Endothelial cell of umbilical vein (primary cell): ENCODE results near the gene CLN6. TPM values are rescaled to one million over a fixed set of nuclear protein-coding genes. Genes with fewer than 3 reads are reported as not detected.
A peak's percentile ranks its signal among the peaks of the same experiment; 100 is the strongest.

Experiments used
- BruUV-seq: library from RNA; stranded (reverse); fragments of 400-500 nt; replicated peaks from 2 replicates; lab custom pipeline; 2021; lab: Mats Ljungman, UMichigan
- CTCF ChIA-PET: fragments of 300-600, 350-600 bp; sonication (Branson Sonifier 250); formaldehyde crosslinking; loops from one replicate; lab custom pipeline; 2021; ENCODE audit warnings: antibody characterized with exemption, inconsistent platforms; lab: Charles Lee
- POLR2A ChIA-PET: fragments of 300-600, 350-600 bp; sonication (Branson Sonifier 250); formaldehyde crosslinking; loops from one replicate; lab custom pipeline; 2021; ENCODE audit warnings: antibody characterized with exemption, inconsistent platforms; lab: Charles Lee
- DNase-seq: peaks from one replicate; pipeline ENCODE4 v3.0.0-alpha.2; 2011; ENCODE audit warnings: low read depth, low spot score
- FAIRE-seq: peaks from 2 replicates; lab custom pipeline; 2011; peaks lifted over from hg19 to GRCh38; lab: Jason Lieb, UNC
- H2AFZ ChIP-seq: 2 replicates; pipeline ENCODE4 v1.6.0; 2012; ENCODE audit warnings: low read depth, low read length, control low read depth, inconsistent platforms
- H3K27ac ChIP-seq: 2 replicates; pipeline ENCODE4 v1.5.1; 2011; ENCODE audit warnings: low read depth, mild to moderate bottlenecking, control low read depth, low read length, moderate library complexity; ENCODE audit not compliant: insufficient read depth
- H3K27me3 ChIP-seq, 2 experiments: 2 replicates each; pipeline versions ENCODE4 v1.6.0 to v1.6.1; 2011; ENCODE audit warnings: low read length in 2 of 2, mixed read lengths in 1 of 2; ENCODE audit not compliant: control insufficient read depth in 2 of 2, insufficient read depth in 2 of 2
- H3K36me3 ChIP-seq, 2 experiments: 2 replicates in 1 of 2; 3 replicates in 1 of 2; pipeline ENCODE4 v1.5.1; 2011; ENCODE audit warnings: low read length in 2 of 2, mild to moderate bottlenecking in 1 of 2, moderate library complexity in 1 of 2; ENCODE audit not compliant: control insufficient read depth in 2 of 2, insufficient read depth in 2 of 2; ENCODE audit errors: extremely low read depth in 1 of 2
- H3K4me1 ChIP-seq: 3 replicates; pipeline ENCODE4 v1.5.1; 2011; ENCODE audit warnings: mild to moderate bottlenecking, low read length; ENCODE audit not compliant: control insufficient read depth, insufficient read depth; ENCODE audit errors: extremely low read depth
- H3K4me2 ChIP-seq: 2 replicates; pipeline ENCODE4 v1.6.1; 2011; ENCODE audit warnings: low read length, control low read depth, mixed read lengths; ENCODE audit not compliant: insufficient read depth
- H3K4me3 ChIP-seq, 3 experiments: fragments of 200-600 bp in 1 of 3; sonication (generic), shearing (Covaris generic) in 1 of 3; replicated peaks in 1 of 3; 2 replicates each; pipeline ENCODE4 v1.5.1; 2011 to 2016; ENCODE audit warnings: control low read depth in 3 of 3, low read length in 3 of 3, mild to moderate bottlenecking in 2 of 3, inconsistent platforms in 1 of 3, low read depth in 1 of 3, moderate library complexity in 1 of 3; ENCODE audit not compliant: insufficient read depth in 1 of 3
- H3K79me2 ChIP-seq: 2 replicates; pipeline ENCODE4 v1.6.0; 2012; ENCODE audit warnings: low read length, inconsistent platforms; ENCODE audit not compliant: control insufficient read depth, insufficient read depth
- H3K9ac ChIP-seq: replicated peaks from 2 replicates; pipeline ENCODE3; 2011; ENCODE audit warnings: low read length, control low read depth; ENCODE audit not compliant: insufficient read depth; ENCODE audit errors: extremely low read depth
- H3K9me1 ChIP-seq: replicated peaks from 3 replicates; pipeline ENCODE4 v1.6.0; 2011; ENCODE audit warnings: mild to moderate bottlenecking, low read length; ENCODE audit not compliant: control insufficient read depth, insufficient read depth; ENCODE audit errors: extremely low read depth
- H3K9me3 ChIP-seq: replicated peaks from 2 replicates; pipeline ENCODE4 v1.5.1; 2012; ENCODE audit warnings: low read length, inconsistent platforms; ENCODE audit not compliant: control insufficient read depth, insufficient read depth
- H4K20me1 ChIP-seq: replicated peaks from 2 replicates; pipeline ENCODE3; 2011; ENCODE audit warnings: mild to moderate bottlenecking, low read length; ENCODE audit not compliant: control insufficient read depth, insufficient read depth; ENCODE audit errors: extremely low read depth
- EZH2 ChIP-seq: IDR thresholded peaks from 2 replicates; pipeline ENCODE4 v1.6.1; 2012; ENCODE audit warnings: borderline replicate concordance, low read depth, mild to moderate bottlenecking, moderate library complexity, low read length, inconsistent platforms; ENCODE audit not compliant: severe bottlenecking
- FOS ChIP-seq: IDR thresholded peaks from 2 replicates; pipeline ENCODE4 v1.6.1; 2011; ENCODE audit warnings: mild to moderate bottlenecking, low read length, moderate library complexity, borderline replicate concordance; ENCODE audit not compliant: insufficient read depth
- GATA2 ChIP-seq: IDR thresholded peaks from 2 replicates; pipeline ENCODE4 v1.7.0; 2011; ENCODE audit warnings: low read depth, mild to moderate bottlenecking, moderate library complexity, mixed read lengths, low read length; ENCODE audit not compliant: insufficient read length, insufficient read depth
- JUN ChIP-seq: IDR thresholded peaks from 2 replicates; pipeline ENCODE4 v1.6.1; 2011; ENCODE audit warnings: borderline replicate concordance, low read depth; ENCODE audit not compliant: insufficient read length, insufficient read depth
- MAX ChIP-seq: IDR thresholded peaks from 2 replicates; pipeline ENCODE4 v1.6.1; 2011; ENCODE audit not compliant: insufficient read depth, insufficient read length
- MYC ChIP-seq: IDR thresholded peaks from one replicate; pipeline ENCODE4 v1.6.1; 2011; ENCODE audit warnings: mild to moderate bottlenecking, low read depth, low read length
- POLR2A ChIP-seq: IDR thresholded peaks from 2 replicates; pipeline ENCODE4 v1.6.1; 2012; ENCODE audit warnings: low read depth, mild to moderate bottlenecking, control low read depth, low read length
- POLR2AphosphoS5 ChIP-seq: IDR thresholded peaks from 2 replicates; pipeline ENCODE4 v1.6.1; 2012; ENCODE audit warnings: low read depth, mild to moderate bottlenecking, control low read depth, low read length, moderate library complexity; ENCODE audit not compliant: insufficient read depth
- dilution Hi-C: fragments of 300-500 bp; cut with MboI; formaldehyde crosslinking; loops from one replicate; pipeline ENCODE4 v1.15.0; 2019; ENCODE audit warnings: low sequenced_read_pairs; ENCODE audit not compliant: extremely low pct_ligation_motif_present
- intact Hi-C: fragments of 100-400 bp; cut with micrococcal nuclease; formaldehyde crosslinking; loops from one replicate; pipeline ENCODE4 v1.10.0; 2022
- polyA plus RNA-seq, 4 experiments: library from polyadenylated mRNA; depleted of rRNA in 3 of 4; stranded (reverse) in 3 of 4; unstranded in 1 of 4; fragments of >200 nt; gene quantifications; 2 replicates each; pipeline versions ENCODE4 v1.2.1 to v1.2.3, GENCODE V29; 2011 to 2012; ENCODE audit warnings: missing spikeins in 1 of 4
- total RNA-seq: library from RNA; stranded (reverse); gene quantifications from 2 replicates; pipeline ENCODE4 v1.2.3, GENCODE V29; 2021
- TF ChIP-seq, protein P1 (sequence below), 2 donors: IDR thresholded peaks; 1 replicate in 1 of 2; 2 replicates in 1 of 2; pipeline ENCODE4 v1.5.1; 2011; ENCODE audit warnings: low read length in 2 of 2, mild to moderate bottlenecking in 2 of 2, moderate library complexity in 2 of 2, control low read depth in 1 of 2, inconsistent platforms in 1 of 2, low read depth in 1 of 2; ENCODE audit not compliant: insufficient read depth in 1 of 2; ENCODE audit errors: extremely low read depth in 1 of 2

Gene CLN6
- total and polyA plus RNA-seq, 2 donors (not counting 3 experiments of a cell fraction or from before 2014, with no cell fraction given), result 53.9 to 75.5 TPM

DNA sequence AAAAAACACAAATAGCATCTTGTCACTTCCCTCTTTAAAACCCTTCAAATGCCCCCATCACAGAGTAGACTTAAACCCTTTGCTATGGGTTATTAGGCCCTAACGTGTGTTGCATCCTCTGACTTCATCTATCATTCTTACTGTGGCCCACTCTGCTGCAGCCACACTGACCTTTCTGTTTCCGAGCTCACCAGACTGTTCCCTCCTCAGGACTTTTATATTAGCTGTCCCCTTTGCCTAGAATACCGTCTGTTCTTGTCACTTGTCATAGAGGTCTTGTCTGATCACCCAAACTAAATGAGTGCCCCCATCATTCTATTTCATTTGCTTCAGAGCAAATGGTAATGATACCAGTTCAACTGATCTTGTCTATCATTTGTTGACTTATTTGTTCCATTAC is 47.1 kb upstream of the CLN6 start:
- Histone ChIP-seq H3K4me3 (peak overlapping the region in 2 of 3 experiments; percentile 68 to 85), H3K9me3 (no peaks in the 10 kb centered on the region), H2AFZ (peak overlapping the region; percentile 56), H3K4me1 (peaks cover 42% of the 10 kb centered on the region), H3K79me2 (peaks cover 34% of the 10 kb centered on the region), H3K27me3 (no peaks in the 10 kb centered on the region), H3K9me1 (no peaks in the 10 kb centered on the region), H4K20me1 (peaks cover 2% of the 10 kb centered on the region), H3K27ac (peak overlapping the region; percentile 59), H3K4me2 (peak overlapping the region; percentile 60), H3K9ac (peak overlapping the region; percentile 89), H3K36me3 (no peaks in the 10 kb centered on the region)
- no peak for DNase-seq
- FAIRE-seq, result no peak
- intact Hi-C loops, result loop anchor here (1.0 kb wide), 1 partner anchor 46 kb away; no protein-coding TSS in a partner anchor
- dilution Hi-C loops, result no loop called here
- ChIA-PET POLR2A (interaction anchor here (1.0 to 1.7 kb wide), 3 partner anchors 12 to 24 kb away, joined by 4 to 7 read pairs (median 4); no protein-coding TSS in a partner anchor), CTCF (interaction anchor here (1.3 to 3.7 kb wide), 6 partner anchors 17 to 283 kb away, joined by 3 to 26 read pairs (median 4); no protein-coding TSS in a partner anchor)
- BruUV-seq, result no TSS peak
- no peak for TF ChIP-seq FOS
- TF ChIP-seq GATA2, result no peak
- TF ChIP-seq, protein P1, sequence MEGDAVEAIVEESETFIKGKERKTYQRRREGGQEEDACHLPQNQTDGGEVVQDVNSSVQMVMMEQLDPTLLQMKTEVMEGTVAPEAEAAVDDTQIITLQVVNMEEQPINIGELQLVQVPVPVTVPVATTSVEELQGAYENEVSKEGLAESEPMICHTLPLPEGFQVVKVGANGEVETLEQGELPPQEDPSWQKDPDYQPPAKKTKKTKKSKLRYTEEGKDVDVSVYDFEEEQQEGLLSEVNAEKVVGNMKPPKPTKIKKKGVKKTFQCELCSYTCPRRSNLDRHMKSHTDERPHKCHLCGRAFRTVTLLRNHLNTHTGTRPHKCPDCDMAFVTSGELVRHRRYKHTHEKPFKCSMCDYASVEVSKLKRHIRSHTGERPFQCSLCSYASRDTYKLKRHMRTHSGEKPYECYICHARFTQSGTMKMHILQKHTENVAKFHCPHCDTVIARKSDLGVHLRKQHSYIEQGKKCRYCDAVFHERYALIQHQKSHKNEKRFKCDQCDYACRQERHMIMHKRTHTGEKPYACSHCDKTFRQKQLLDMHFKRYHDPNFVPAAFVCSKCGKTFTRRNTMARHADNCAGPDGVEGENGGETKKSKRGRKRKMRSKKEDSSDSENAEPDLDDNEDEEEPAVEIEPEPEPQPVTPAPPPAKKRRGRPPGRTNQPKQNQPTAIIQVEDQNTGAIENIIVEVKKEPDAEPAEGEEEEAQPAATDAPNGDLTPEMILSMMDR (IDR thresholded peaks at IDR 0.05; ENCODE audit: extremely low read depth in 1 of 2, insufficient read depth in 1 of 2, low read depth in 1 of 2, low read length in 2 of 2), result no peak

- dilution Hi-C loops (no loop called here), intact Hi-C loops (no loop called here)
- FAIRE-seq (no peak), DNase-seq (no peak)
- Histone ChIP-seq H3K4me2 (no peak overlapping the region), H4K20me1 (peaks cover 2% of the 10 kb centered on the region), H3K4me3 (no peak overlapping the region), H3K9ac (no peak overlapping the region), H3K27ac (no peak overlapping the region), H3K27me3 (no peaks in the 10 kb centered on the region), H3K79me2 (peaks cover 20% of the 10 kb centered on the region), H3K9me1 (no peaks in the 10 kb centered on the region), H2AFZ (no peak overlapping the region), H3K4me1 (peaks cover 32% of the 10 kb centered on the region), H3K36me3 (no peaks in the 10 kb centered on the region), H3K9me3 (no peaks in the 10 kb centered on the region)
- no TSS peak for BruUV-seq
- ChIA-PET CTCF (interaction anchor here (1.0 kb wide), 2 partner anchors 22 to 31 kb away, joined by 3 read pairs; no protein-coding TSS in a partner anchor), POLR2A (no interaction called here)
- TF ChIP-seq GATA2, result no peak
- TF ChIP-seq POLR2AphosphoS5, result no peak
- no peak for TF ChIP-seq FOS
- TF ChIP-seq, protein P1 (IDR thresholded peaks at IDR 0.05; ENCODE audit: extremely low read depth in 1 of 2, insufficient read depth in 1 of 2, low read depth in 1 of 2, low read length in 2 of 2), result no peak
- no peak for TF ChIP-seq JUN
- TF ChIP-seq MYC, result no peak
- TF ChIP-seq EZH2, result no peak
- TF ChIP-seq MAX, result no peak
- TF ChIP-seq POLR2A, result no peak
These were observed 45.7 kb upstream of the CLN6 start for GRCh38 chr15:68275165-68275746.
